ACHN (cell line): ENCODE measurements around the gene GALNT17.

Experiments
- DNase-seq: peaks from one replicate; pipeline ENCODE4 v3.0.0-alpha.2; 2015
- in situ Hi-C: cut with HindIII; loops from 2 replicates; pipeline ENCODE4 v1.10.0; 2017; ENCODE audit warnings: low sequenced_read_pairs, low pct_ligation_motif_present, low pct_unique_long_range_greater_than_20kb

The GALNT17 gene

GRCh38 chr7:71497256-71497946, 365.5 kb downstream of the GALNT17 start:
- in situ Hi-C loops = no loop called here
- no peak for DNase-seq

DNA sequence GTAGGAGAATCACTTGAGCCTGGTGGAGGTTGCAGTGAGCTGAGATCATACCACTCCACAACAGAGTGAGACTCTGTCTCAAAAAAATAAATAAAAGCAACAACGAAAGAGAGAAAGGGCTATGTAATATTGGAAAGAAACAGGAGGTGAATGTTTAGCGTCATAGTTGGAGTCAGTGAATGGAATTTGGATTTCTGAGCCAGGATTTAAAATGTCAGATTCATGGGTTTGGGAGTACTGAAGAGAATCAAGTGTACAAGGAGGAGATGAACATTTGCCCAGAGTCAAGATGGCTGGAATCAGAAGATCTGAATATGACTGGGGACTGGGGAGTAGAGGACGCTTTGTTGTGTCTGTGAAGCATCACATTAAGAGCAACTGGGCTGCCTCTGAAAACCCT, 366.4 kb downstream of the GALNT17 start:
- in situ Hi-C loops = no loop called here
- no peak for DNase-seq

DNA sequence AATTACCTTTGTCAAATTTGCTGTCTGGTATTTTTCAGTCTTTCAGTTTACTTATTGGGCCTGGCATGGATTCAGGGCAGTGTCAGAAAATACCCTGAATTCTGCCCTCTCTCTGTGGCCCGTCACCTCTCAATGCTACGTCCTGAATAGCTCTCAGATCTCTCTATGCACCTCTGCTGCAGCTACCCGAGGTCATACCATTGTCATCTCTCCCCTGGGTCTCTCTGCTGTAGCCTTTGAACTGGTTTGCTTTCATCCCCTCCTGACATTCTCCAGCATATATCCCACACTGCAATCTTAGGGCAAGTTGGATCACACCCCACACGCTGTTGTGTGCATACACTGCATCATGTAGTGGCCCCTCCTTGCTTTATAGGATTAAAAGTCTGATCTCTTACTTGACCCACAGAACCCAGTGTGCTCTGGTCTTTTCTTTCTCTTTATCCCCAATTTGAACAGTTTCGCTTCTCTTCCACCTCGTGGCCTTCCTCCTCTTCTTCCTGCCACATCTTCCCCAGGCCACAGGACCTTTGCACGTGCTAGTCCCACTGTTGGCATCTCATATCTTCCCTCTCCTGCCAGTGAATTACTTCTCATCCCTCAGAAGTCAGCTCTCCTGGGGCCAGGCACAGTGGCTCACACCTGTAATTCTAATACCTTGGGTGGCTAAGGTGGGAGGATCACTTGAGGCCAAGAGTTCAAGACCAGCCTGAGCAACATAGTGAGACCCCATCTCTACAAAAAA, 372.9 kb downstream of the GALNT17 start:
- no peak for DNase-seq
- in situ Hi-C loops = no loop called here

- in situ Hi-C loops = no loop called here
Measured at GRCh38 chr7:71506822-71507221, 374.9 kb downstream of the GALNT17 start.

GRCh38 chr7:71507680-71508602, 376.0 kb downstream of the GALNT17 start:
- DNase-seq = no peak

More at GRCh38 chr7:71506822-71507221, 374.9 kb downstream of the GALNT17 start:
- no peak for DNase-seq

DNA sequence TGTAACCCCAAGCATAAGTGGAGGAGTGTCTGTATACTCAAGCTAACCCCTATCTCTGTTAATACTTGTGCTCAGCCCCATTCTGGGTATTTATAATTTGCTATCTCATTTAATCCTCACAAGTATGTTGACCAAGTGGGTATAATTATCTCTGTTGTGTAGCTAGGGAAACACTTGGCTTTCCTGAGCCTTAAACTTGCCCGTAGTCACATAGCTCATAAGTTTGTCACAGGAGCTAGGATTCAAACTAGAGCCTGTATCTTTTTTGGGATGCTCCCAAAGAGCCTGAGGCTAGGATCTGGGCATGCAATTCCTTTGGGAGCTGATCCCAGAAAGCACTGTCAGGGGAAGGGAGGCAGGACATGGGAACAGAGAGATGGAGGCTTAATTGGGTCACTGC, 377.4 kb downstream of the GALNT17 start:
- no peak for DNase-seq
- in situ Hi-C loops = no loop called here

More at GRCh38 chr7:71507680-71508602, 376.0 kb downstream of the GALNT17 start:
- in situ Hi-C loops = no loop called here

GRCh38 chr7:71511361-71511807, 379.4 kb downstream of the GALNT17 start:
- peak; percentile 16 for DNase-seq
- in situ Hi-C loops = no loop called here

DNA sequence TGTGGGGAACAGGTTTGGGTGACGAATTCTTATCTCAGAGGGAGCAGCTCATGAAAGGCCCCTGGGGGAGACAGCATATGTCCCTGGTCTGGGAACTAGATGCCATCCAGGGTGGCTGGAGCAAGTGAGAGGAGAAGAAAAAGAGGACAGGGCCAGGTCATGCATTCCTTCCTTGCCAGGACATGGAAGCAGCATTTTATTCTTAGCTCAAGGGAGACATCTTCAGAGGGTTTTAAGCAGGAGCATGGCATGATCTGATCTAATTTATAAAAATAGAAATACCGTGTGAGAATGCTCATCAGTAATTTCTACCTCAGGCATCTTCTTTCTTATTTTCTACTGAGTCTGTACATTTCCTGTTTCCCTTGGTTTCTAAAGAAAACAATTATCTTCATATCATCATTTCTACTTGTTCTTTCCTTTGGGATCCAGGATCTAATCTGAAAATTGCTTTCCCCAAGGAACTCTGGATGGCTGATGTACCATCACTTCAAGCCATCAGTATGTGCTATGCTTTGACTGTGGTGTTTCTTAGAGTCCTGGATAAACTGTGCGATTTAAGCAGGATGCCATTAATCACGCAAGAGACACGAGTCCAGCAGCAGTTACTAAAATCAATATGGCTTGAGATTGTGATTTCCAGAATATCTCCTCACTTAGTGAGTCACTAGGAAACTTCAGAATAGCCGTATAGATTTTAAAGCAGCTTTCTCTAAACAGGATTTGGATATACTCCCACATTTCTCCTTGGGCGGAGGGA, 386.2 kb downstream of the GALNT17 start:
- no peak for DNase-seq
- in situ Hi-C loops = no loop called here

DNA sequence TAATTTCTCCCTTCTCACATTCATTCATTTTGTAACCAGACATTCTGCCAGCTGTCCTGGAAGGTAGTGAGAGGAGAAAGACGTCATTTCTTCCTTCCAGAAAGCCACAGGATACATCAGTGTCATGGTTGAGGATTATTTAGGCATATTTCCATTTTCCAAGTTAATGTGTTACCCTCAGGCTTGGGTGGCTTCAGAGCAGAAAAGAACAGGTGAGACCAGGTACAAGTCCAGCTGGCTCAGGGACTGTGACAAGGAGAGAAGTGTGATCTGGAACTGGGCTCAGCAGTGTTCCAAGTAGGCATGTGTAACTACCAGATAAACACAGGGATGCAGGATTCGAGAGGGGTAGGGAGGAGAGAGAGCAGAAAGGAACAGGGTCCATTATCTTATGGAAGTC, 386.9 kb downstream of the GALNT17 start:
- no peak for DNase-seq
- in situ Hi-C loops = no loop called here

- no peak for DNase-seq
- in situ Hi-C loops = no loop called here
Measured at GRCh38 chr7:71521506-71521905, 389.6 kb downstream of the GALNT17 start.

DNA sequence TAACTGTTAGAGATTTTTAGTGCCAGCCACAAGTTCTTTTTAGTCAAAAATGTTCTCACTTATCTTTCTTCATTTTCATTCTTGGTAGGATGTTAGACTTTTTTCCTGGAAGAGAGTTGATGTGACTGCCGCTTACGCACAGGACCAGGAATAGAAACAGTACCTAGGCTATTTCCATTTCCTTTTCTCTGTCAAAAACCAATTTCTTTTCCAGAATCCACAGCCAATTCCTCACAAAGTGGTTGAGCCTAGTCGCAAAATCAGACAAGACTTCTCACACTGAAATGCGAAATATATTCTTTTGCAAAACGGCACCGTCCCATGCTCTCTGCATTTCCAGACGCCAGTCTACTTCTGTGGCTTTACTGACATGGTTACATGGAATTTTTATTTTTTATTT, 394.2 kb downstream of the GALNT17 start:
- in situ Hi-C loops = no loop called here
- no peak for DNase-seq

DNA sequence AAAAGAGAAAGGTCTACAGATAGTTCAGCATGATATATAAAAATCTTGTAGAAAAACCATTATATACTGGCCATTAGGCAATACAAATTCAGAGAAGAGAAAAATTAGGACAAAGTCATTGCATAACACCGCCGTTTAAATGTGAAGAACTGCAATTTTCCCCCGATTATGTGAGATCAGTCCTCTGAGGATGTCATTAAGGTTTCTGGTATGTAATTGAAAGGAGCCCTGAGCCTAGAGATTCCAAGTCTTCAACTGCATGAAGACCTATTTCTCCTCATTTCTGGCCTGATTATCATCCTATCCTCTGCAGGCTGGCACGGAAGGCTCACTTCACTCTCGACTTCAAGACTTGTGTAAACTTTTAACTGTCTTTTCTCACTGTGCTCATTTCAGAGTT, 395.3 kb downstream of the GALNT17 start:
- in situ Hi-C loops = no loop called here
- no peak for DNase-seq

GRCh38 chr7:71535616-71536015, 403.7 kb downstream of the GALNT17 start:
- in situ Hi-C loops = no loop called here
- DNase-seq = no peak

- in situ Hi-C loops = no loop called here
- no peak for DNase-seq
Measured at GRCh38 chr7:71538210-71538609, 406.3 kb downstream of the GALNT17 start.

- DNase-seq = no peak
- in situ Hi-C loops = no loop called here
Measured at GRCh38 chr7:71539615-71540014, 407.7 kb downstream of the GALNT17 start.

DNA sequence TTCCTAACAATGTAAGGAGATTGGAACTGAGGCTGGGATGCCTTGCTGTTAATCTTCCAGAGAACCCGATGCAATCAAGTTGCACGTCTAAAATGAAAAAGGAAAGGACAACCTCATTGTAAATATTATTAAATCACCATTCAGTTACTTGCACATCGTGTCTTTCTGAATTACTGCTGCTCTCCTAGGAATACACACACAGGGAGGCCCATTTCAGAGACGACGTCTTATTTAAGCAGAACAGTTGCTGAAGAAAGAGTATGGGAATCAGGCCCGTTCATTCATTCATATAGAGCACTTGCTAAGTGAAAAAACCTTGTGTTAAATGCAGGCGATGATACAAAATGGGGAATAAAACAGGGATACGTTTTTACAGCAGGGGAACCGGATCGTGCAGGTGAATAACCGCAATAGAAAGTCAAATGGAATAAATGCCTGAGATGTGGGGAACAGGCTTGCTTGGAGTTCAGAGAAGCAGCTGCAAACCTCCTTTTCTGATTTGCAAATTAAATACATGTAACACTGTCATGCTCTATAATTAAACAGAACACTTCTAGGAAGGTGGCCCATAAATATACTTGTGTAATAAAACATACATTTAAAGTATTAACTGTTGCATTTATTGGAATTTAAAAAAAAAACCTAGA, 409.9 kb downstream of the GALNT17 start:
- DNase-seq = no peak
- in situ Hi-C loops = no loop called here

DNA sequence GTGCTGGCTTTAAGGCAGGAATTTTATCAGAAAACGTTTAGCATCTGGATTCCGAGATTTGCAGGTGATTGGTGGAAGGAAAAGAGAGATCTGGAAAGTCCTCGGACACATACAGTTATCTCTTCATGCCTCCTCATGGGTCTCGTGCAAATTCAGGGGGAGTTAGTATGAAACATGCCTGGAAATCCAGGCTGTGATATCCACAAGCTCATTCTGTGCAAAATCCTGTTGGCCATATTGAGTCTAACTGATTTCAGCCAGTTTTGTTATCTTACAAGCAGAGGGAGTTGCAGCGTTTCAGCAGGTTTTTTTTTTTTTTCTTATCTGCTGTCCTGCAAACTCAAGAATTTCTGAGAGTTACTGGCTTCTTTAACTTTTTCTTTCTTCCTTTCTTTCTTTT, 411.5 kb downstream of the GALNT17 start:
- no peak for DNase-seq
- in situ Hi-C loops = no loop called here

- in situ Hi-C loops = no loop called here
- no peak for DNase-seq
Measured at GRCh38 chr7:71544816-71545215, 412.9 kb downstream of the GALNT17 start.
